ENCODE data around the gene MAN2B1. TPM values are rescaled to one million over a fixed set of nuclear protein-coding genes. Genes with fewer than 3 reads are reported as not detected.
"Not testable (repeated sequence)": the region's sequence is repeated elsewhere in the genome, so short reads cannot be mapped to it uniquely, and the experiment has no call there.

The MAN2B1 gene
- total RNA-seq, 1 donor from 2014 or later, result 52.0 TPM

- no peak for DNase-seq (ENCODE audit: low read depth)
Measured at GRCh38 chr19:12664406-12665280, 1.9 kb downstream of the MAN2B1 start.

DNA sequence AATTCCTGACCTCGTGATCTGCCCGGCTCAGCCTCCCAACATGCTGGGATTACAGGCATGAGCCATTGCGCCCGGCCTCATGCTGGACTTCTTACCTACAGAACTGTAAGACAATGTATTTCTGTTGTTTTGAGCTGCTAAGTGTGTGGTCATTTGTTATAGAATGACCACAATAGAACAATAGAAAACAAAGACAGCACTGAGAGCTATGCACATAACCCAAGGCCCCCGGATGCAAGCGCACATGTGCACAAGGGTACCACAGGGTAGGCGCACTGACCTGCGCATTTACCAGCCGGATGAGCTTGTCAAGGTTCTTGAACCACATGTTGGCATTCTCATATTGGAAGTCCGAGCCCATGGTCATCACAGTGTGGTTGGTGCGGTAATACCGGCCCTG is 5.6 kb downstream of the MAN2B1 start:
- no peak for DNase-seq (ENCODE audit: low read depth)

DNA sequence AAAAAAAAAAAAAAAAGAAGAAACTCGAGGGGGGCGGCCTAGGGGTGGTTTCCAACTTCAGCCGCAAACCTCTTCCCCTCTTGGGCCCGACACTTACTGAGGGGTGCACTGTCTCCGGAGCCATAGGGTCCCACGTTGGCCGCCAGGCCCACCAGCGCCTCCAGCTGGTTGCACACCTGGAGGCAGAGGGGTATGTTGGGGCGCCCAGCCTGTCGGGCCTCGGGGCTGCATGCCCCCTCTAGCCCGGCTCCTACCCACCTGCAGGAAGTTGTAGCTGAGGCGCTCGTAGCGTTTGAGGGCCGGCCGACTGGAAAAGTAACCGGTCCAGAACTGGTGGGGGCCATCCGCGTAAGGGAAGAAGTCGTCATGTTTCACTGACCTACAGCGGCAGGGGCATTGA is 8.6 kb downstream of the MAN2B1 start:
- DNase-seq (ENCODE audit: low read depth), result no peak

- DNase-seq (ENCODE audit: low read depth), result no peak
Measured at GRCh38 chr19:12656899-12657571, 9.5 kb downstream of the MAN2B1 start.

GRCh38 chr19:12655546-12655945 is 11.0 kb downstream of the MAN2B1 start:
- no peak for DNase-seq (ENCODE audit: low read depth)

DNA sequence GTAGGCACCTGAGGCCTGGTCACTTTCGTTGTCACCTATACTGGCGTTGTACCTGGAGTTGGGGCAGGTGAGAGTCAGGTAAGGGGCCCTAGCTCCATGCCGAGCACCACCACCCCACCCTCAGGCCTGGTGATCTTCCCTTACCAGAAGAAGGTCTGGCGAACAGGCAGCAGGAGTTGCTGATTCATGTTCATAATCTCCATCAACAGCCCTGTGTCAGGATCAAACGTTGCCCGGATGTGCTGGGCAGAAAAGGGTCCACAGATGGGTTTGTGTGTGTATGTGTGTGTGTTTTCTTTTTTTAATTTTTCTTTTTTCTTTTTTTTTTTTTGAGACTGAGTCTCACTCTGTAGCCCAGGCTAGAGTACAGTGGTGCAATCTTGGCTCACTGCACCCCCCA is 14.3 kb downstream of the MAN2B1 start:
- no peak for DNase-seq (ENCODE audit: low read depth)

GRCh38 chr19:12649941-12650340 is 16.6 kb downstream of the MAN2B1 start:
- no peak for DNase-seq (ENCODE audit: low read depth)

DNA sequence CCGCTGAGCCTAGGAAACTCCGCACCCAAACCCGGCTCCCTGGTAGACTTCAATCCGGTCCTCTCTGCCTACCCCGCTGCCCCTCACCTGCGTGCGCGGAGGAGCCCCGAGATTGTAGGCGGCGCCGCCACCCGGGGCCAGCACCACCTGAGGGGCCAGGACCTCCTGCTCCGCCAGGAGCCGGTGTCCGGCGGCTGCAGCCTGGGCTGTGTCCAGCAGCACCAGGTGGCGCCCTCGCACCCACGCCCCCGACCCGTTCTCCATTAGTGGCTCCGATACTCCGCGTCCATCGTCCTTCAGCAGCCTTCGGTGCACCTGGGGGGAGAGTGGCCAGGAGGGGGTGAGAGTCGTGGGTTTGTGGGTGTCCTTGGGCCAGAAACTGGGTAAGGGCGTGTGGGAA is 18.5 kb downstream of the MAN2B1 start:
- DNase-seq (ENCODE audit: low read depth), result no peak

DNA sequence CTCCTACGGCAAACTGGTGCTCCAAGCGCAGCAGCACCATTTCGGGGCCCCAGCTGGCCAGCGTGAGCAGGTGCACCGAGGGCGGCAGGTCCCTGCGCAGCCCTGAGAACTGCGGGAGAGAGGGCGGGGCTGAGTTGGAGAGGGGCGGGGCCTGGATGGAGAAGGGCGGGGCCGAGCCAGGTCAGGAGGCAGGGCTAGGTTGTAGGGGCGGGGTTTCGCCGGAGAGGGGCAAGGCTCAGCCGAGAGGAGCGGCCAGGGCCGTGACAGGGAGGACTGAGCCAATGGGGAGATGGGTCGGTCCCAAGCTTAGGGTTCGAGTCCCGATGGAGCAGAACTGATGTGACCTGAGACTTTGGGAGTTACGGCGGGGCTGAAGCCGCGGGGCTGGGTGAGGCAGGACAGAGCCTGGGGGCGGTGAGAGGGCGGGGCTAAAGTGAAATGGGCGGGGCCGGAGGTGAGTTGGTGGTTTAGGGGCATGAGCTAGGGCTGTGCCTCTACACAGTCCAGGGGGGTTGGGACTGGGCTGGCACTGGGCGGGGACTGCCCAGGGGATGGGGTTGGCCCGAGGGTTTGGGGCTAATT is 19.0 kb downstream of the MAN2B1 start:
- no peak for DNase-seq (ENCODE audit: low read depth)

GRCh38 chr19:12647047-12647446 is 19.5 kb downstream of the MAN2B1 start:
- DNase-seq (ENCODE audit: low read depth), result no peak

GRCh38 chr19:12646551-12646950 is 20.0 kb downstream of the MAN2B1 start:
- DNase-seq (ENCODE audit: low read depth), result no peak

DNA sequence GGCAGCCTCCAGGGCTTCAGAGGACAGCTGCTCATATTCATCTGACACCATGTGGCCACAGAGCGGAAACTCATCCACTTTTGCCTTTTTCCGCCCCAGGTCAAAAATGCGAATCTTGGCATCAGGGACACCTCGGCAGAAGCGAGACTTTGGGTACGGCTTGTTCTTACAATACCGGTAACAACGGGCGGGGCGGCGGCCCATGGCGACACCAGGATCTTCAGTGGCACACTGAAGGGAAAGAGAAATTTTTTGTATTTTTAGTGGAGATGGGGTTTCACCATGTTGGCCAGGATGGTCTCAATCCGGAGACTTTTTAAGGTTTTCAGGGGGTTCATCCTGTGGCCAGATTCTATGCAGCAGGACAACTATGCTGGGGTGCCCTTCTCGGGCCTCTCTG is 22.8 kb downstream of the MAN2B1 start:
- not testable (repeated sequence) for DNase-seq (ENCODE audit: low read depth)

DNA sequence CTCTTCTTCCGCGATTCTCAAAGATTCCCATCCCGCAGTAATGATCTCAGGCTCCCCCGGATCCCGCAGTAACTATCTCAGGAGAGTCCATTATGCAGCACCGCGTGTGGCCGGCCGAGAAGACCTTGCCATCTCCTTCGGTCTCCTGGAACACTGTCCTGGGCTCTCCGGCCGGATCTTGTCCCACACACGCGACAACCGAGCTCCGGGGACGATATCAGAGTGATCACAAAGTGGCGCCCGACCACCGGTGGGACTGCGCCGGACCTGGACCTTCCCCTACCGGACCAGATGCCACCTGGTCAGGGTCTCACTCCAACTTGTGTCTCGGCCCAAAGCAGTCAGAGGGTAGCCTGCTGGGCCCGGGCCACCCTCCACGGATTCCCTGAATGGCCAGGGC is 24.0 kb downstream of the MAN2B1 start:
- no peak for DNase-seq (ENCODE audit: low read depth)

- DNase-seq (ENCODE audit: low read depth), result no peak
Measured at GRCh38 chr19:12641456-12641855, 25.1 kb downstream of the MAN2B1 start.

DNA sequence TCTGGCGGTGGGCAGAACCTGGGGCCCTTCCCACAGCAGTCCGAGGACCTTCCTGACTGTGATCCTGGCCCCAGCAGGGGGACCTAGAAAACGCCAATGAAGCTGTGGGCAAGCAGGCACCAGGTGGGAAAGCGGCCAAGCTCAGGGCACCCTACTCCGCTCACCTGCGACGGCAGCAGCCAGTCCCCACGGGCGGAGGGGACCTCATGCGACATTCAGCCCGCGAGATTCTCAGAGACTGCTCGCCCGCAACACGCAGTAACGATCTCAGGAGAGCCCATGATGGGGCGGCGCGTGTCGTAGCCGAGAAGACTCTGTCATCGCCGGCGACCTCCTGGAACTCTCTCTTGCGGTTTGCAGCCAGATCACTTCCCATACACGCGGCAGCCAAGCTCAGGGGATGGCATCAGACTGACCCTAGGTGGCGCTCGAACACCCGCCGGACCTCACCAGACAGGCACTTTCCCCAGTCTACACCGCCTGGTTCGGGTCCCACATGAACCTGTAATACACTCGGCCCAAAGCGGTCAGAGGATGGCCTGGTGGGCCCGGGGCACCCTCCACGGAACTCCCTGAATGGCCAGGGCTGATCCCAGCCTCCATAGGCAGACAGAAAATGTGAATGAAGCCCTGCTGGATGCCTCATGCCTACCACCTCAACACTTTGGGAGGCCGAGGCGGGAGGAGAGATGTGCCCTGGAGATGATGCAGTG is 26.5 kb downstream of the MAN2B1 start:
- DNase-seq (ENCODE audit: low read depth), result peak; percentile 66

DNA sequence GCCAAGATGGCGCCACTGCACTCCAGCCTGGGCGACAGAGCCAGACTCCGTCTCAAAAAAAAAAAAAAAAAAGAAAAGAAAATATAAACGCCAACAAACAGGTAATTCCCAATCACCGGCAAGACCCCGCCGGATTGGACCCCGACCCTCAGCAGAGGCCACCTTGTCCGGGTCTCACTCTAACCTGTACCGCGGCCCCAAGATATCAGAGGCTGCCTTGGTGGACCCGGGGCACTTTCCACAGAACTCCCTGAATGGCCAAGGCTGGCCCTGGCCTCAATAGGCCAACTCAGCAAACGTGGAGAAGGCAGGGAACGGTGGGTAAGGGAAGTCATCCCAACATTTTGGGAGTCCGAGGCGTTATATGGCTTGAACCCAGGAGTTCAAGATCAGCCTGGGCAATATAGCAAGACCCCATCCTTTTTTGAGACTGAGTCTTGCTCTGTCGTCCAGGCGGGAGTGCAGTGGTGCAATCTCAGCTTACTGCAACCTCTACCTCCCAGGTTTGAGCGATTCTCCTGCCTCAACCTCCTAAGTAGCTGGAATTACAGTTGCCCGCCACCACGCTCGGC is 27.8 kb downstream of the MAN2B1 start:
- no peak for DNase-seq (ENCODE audit: low read depth)

DNA sequence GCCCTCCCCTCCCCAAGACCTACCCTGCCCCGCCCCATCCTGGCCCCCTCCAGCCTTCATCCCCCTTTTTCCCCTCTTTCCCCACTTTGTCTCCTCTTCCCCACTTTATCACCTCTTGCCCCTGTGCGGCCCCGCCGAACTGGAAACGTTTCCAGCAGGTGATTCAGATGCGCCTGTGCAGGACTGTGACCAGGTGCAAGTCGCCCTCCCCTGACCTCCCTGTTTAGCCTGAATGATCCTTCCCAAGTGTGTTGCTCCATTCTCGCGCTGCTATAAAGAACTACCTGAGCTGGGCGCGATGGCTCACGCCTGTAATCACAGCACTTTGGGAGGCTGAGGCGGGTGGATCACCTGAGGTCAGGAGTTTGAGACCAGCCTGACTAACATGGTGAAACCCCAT is 29.9 kb downstream of the MAN2B1 start:
- no peak for DNase-seq (ENCODE audit: low read depth)

- DNase-seq (ENCODE audit: low read depth), result no peak
Measured at GRCh38 chr19:12629215-12629614, 37.3 kb downstream of the MAN2B1 start.

DNA sequence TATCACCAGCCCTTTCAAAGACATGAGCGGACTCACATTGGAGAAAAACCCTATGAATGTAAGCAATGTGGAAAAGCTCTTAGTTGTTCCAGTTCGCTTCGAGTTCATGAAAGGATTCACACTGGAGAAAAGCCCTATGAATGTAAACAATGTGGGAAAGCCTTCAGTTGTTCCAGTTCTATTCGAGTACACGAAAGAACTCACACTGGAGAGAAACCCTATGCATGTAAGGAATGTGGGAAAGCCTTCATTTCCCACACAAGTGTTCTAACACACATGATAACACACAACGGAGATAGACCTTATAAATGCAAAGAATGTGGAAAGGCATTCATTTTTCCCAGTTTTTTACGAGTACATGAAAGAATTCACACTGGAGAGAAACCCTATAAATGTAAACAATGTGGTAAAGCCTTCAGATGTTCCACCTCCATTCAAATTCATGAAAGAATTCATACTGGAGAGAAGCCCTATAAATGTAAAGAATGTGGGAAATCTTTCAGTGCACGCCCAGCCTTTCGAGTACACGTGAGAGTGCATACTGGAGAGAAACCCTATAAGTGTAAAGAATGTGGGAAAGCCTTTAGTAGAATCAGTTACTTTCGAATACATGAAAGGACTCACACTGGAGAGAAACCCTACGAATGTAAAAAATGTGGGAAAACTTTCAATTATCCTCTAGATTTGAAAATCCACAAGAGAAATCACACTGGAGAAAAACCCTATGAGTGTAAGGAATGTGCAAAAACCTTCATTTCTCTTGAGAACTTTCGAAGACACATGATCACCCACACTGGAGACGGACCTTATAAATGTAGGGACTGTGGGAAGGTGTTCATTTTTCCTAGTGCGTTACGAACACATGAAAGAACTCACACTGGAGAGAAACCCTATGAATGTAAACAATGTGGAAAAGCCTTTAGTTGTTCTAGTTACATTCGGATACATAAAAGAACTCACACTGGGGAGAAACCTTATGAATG is 38.2 kb downstream of the MAN2B1 start:
- DNase-seq (ENCODE audit: low read depth), result no peak

DNA sequence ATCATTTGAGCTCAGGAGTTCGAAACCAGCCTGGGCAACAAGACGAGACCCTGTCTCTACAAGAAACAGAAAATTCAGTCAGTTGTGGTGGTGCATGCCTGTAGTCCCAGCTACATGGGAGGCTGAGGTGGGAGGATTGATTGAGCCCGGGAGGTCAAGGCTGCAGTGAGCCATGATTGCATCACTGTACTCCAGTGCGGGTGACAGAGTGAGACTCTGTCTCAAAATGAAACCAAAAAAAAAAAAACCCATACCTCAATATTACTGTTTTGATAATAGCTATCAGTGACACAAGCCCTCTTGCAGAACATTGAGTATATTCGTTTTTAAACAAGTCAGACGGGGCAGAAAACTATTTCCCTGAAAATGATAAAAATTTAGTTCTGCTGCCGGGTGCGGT is 39.6 kb downstream of the MAN2B1 start:
- no peak for DNase-seq (ENCODE audit: low read depth)

All from myocyte (in vitro differentiated cells).